Measurements from ENCODE around the gene PRPF6.
A peak's percentile ranks its signal among the peaks of the same experiment; 100 is the strongest.
"Not testable (repeated sequence)": the region's sequence is repeated elsewhere in the genome, so short reads cannot be mapped to it uniquely, and the experiment has no call there.

Gene PRPF6

DNA sequence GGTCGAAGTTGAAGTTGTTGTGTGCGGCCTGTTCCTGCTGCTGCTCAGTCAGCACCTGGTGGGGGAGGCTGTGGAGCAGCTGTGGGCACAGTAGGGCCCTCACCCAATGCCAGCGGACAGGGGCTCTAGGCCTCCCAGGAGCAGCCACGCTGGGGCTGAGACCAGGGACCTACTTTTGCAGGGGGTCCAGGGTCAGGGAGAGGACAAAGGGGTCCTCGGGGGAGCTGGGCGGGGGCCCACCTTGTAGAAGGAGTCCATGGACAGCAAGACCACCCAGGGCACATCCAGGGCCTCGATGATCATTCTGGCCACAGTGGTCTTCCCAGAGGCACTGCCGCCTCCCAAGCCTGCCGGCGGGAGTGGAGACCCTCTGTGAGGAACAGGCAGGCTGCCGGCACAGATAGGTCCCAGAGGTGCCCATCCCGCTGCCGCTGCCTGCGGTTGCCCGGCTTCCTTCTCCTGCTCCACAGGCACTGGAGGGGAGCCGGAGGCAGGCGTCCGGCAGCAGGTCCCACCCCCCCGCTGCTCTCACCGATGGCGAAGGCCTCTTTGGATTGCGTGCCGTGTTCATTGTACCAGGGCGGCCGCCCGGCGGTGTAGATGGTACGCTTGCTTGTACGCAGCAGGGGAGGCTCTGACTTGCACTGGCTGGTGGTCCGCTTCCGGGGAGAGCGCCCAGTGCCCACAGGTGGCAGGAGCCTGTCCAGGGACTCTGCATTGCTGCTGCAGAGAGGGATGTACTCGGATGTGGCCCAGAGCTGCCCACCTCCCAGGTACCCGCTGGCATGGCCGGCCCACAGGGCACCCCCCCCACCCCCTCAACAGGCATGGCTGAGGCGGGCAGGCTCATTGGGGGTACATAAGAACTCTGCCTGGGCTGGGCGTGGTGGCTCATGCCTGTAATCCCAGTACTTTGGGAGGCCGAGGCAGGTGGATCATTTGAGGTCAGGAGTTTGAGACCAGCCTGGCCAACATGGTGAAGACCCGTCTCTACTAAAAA is 34.7 kb upstream of the PRPF6 start:
- no peak for DNase-seq

DNA sequence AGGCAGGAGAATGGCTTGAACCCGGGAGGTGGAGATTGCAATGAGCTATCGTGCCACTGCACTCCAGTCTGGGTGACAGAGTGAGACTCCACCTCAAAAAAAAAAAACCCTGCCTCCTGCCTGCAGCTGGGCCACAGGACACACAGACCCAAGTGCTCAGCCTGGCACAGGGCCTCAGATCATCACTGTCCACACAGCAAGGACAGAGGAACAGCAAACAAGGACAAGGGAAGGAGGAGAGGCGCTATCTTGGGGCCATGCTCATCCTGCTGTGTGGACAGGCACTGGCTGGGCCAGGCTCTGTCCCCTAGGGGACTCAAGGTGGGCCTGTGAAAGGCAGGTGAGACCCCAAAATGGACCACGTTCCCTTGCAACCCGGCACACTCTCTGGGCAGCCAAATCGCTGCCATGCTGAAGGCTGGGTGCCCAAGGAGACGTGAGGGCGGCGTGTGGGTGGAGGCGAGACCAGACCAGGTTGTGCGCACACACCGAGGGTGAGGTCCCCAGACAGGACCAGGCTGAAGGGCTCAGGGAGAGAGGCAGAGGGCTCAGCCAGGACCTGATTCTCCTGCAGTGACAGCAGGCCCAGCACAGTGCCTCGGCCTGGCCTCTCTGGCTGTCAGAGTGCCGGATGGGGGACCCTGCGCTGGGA is 33.8 kb upstream of the PRPF6 start:
- DNase-seq = no peak

DNA sequence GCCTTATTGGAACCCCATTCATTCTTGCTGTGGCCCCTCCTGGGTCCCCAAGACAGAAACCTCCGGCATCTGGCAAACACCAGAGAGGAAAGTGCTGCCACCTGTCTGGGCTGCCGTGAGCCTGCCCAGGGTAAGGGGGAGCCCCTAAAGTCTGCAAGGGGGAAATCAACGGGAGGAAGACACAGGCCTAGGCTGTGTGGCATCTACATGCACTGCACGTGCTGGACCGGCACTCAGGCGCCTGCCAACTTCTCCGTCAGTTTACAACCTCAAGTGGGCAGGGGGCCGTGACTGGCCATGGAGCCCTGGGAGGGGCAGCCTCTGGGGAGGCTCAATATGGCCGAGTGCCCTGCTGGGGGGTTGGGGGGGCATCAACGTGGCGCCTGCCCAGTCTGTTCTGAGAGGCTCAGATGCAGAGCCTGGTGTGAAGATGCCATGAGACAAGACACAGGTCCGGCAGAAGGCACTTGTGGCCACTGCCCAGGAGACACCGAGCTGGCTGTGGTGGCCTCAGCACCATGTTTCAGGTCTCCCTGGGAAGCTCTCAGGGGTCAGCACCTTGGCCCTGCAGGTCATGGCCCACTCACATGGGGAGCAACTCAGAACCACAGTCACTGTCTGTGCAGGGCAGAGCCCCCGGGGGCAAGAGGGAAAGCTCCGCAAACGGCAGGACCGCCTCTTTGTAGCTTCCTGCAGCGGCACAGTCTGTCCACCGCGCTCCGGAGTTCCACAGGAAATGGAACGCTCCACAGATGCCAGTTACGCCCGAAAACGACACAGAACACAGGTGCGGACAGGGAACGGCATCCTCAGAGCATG is 33.1 kb upstream of the PRPF6 start:
- DNase-seq = no peak

DNA sequence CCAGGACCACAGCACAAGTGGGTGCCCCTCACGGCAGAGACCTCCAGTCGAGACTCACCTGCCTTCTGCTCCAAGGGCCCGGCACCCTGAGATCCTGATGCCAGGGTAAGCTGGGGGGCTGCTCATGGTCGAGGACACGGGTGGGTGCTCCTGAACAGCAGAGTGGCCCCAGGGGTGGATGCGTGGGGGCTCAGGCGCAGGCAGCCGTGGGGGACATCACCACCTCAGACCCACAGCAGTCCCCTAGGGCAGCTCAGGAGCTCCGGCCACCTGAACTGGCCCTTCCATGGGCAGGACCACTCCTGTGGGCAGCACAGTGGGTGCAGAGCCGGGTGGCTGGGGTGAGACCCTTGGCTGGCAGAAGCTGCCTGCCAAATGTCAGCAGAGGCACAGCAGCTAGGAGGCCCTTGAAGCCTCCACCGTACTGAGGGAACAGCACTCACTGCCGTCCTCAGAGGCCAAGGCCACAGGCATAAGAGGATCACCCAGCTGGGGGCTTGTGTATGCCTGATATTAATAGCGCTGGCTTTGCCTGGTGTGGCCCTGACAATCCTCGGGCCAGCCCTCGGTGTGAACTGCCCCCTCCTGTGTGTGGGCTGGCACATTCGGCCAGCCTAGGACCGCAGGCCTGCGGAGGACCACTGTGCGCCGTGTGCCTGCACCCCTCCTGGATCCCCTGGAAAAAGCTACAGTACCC is 30.1 kb upstream of the PRPF6 start:
- no peak for DNase-seq

DNA sequence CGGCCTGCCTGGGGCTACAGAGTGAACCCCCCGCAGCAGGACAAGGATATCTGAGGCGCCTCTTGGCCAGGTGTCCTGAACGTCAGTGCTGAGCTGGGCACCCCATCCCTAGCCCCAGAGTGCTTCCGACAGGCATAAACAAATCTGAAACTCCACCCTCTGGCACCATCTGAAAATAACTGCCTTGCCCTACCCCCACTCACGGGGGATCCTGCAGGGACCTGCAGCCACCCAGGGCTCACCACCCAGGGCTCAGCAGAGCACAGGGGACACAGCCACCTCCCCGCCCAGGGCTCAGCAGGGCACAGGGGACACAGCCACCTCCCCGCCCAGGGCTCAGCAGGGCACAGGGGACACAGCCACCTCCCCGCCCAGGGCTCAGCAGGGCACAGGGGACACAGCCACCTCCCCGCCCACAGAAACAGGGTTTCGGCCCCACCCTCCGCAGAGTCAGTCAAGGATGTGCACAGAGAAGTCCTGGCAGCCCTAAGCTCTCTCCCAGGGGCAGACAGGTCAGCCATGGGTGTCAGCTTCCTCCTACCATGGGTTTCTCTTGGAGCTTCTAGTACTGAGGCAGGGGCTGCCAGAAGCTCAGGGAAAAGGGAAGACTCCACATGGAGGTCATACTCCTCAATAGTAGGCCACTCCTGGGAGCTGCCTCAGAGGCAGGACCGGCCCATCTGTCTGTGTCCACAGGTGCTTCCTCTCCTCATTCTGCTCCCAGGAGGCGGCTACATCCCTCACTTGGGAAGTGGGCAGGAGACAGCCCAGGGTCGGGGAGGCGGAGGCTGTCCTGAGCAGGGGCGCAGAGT is 29.3 kb upstream of the PRPF6 start:
- DNase-seq = no peak

DNA sequence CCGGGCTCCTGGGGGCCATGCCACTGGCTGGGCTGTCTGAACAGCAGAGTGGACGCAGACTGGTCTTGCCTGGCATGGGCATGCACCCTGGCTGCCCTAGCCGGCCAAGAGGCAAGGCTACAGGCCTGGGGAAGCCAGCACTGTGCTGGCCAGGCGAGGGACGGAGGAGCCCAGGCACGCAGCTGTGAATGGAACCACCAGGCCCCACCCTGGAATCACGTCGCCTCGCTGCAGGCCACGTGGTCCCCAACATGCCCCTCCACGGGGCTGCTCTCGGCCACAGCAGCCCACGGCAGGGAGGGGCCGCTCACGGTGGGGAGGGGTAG is 28.8 kb upstream of the PRPF6 start:
- no peak for DNase-seq

DNA sequence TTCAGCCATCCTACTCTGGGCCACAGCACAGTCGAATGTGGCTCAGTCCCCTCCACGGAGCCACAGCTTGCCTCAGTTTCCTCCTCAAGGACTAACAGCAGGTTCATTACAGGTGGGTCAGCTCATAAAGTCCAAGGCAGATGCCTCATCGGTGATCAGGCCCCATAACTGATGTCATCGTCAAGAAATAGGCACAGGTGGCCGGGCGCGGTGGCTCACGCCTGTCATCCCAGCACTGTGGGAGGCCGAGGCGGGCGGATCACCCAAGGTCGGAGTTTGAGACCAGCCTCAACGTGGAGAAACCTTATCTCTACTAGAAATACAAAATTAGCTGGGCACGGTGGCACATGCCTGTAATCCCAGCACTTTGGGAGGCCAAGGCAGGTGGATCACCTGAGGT is 28.2 kb upstream of the PRPF6 start:
- no peak for DNase-seq

DNA sequence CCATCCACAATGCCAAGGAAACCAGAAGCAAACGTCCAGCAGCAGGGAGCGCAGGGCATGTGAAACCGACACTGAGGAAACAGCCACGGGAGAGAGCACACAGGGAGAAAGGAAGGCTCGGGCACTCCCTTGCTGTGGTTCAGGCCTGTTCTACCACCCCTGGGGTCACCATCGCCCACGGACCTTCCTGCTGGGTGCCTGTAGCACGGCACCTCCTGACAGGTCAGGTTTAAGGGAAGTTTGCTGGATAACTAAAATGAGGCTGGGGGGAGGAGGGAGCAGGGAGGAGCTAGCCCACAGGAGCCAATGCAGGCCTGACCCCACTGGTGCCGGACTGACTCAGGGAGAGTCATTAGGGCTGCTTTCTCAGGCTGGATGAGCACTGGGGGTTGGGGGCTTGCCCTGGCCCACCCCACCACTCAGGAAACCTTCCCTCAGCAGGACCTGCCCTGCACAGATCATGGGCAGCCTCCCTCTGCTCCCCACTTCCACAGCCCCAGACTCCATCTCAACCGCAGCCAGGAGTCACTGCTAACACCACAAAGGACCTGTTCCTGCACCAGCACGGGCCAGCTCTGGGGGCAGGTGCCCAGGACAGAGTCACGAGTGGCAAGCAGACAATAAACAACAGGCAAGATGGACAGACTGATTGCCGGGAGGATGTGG is 27.0 kb upstream of the PRPF6 start:
- no peak for DNase-seq

DNA sequence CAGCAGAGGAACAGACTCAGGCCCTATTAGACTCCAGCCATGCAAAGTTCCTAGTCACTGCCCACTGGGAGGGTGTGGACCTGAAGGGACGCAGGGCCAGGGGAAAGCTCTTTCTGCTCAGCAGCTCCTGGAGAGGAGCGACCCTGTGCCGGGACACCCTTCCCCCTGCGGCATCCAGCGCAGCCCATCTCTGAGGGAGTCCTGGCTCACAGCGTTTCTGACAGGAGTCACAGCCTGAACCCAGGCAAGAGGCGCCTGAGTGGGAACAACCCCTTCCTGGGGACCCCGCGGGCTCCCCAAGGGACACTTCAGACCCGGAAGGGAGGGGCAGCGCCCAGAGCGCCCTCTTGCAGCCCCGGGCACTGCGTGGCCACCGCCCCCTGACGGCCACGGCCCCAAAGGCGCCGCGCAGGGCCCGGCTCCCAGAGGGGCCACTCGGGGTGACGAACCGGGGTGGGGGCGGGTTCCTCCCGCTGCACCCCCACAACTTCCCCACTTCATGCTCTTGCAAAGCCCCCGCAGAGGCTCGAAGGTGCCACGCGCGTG is 25.6 kb upstream of the PRPF6 start:
- peak; percentile 29 for DNase-seq

DNA sequence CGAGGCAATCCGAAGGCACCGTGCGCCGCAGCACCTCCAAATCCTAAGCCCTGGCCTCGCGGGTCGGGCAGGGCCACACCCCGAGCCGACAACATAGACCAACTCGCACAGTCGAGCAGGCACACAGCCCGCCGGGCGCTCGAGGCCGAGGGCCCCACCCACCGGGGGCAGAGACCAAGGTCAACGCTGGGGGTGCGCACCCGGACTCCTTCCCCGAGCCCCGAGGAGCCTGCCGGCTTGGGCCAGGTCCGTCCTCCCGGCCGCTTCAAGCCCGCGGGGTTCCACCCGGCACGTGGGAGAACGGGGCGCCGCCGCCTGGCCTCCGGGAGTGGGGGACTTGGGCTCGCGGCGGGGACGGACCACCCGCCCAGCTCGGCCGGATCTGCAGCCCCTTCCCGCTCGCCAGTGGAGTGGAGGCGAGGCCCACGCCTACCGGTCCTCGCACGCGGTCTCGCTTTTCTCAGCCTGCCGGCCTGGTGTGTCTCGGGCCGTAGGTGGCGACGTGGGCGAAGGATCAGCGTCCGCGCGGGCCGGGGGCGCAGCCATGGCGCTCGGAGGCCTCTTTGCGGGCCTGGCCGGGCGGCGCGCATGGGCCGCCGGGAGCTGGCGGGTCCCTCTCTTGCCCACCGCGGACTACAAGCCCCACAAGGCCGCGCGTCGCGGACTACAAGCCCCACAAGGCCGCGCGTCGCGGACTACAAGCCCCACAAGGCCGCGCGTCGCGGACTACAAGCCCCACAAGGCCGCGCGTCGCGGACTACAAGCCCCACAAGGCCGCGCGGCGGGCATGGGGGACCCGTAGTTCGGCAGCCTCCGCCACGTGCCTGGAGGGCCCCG is 24.9 kb upstream of the PRPF6 start, which contains the start of gene UCKL1:
Gene UCKL1 (minus strand): TSS at position 590 of the 837 bp plus-strand sequence. CDS start 44 bp downstream, at position 546.
- peak; percentile 90 for DNase-seq

DNA sequence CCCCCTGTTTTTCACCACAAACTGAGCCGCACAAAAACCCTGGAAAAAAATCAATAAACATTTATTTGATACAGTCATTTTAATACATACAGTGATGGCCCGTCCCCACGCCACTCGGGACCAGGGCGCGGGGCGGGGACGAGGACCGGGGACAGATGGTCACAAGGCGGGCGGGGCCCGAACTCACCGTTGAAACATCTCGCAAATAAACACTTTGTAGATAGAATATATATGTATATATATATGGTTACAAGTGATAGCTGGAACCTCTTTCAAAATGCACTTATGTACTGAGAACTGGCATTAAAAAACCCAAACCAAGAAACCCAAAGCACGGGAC is 24.3 kb upstream of the PRPF6 start:
- no peak for DNase-seq

DNA sequence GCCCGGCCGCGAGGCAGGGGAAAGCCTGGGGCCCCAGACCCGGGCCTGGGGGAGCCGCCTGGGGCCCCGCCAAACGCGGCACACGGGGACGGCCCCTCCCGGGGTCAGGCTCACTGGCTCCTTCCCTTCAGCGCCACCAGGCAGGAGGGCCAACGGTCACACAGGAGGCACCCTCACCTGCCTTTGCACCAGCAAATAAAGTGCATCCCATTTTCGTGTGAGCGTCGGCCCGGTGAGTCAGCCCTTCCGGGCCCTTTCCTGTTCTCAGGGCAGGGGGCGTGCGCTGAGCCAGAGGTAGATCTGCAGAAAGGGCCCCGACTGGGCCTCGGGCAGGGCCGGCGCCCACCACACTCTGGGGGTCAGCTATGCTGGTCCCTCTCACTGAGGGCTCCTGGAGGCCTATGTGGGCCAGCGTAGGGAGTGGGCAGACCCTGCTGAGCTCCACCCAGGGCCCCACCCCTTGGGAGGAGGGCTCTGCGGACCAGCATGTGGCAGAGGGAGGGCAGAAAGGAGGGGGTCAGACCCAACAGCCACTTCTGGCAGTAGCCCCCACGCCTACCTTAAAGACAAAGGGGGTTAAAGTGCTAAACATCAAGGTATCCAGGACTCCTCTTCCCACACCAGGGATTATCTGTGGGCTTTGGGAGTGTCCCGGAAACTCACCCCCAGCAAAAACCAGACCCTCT is 23.8 kb upstream of the PRPF6 start:
- DNase-seq = peak; percentile 65

DNA sequence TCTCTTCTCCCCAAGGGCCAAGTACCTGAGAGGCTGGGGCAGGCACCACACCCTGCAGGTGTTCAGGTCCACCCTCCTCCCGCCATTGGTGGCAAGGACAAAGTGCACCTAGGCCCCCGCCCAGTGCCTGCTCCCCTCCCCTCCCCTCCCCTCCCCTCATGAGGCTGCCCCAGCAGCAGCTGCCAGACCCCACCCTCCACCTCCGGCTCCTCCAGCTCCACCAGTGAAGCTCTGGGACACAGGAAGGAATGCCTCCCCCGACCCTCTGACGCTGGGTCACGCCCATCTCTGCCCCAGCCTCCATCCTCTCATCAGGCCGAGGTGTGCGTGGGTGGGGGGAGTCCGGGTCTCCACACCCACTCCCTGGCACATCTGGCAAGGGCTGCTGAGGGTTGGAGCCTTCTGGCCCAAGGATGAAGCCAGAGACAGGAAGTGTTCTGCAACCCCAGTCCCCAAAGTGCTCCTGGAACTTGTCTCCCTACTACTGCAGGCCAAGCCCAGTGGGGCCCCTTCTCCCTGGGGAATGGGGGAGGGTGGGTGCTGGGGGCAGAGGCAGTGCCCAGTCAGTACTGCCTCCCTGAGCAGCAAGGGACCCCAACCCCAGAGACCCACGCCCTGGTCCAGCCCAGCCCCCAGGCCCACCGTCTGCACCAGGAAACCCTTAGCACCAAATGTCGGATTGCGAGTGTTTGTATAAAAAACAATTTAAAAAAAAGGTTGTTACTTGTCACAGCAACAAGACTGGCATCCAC is 23.1 kb upstream of the PRPF6 start:
- DNase-seq = no peak

DNA sequence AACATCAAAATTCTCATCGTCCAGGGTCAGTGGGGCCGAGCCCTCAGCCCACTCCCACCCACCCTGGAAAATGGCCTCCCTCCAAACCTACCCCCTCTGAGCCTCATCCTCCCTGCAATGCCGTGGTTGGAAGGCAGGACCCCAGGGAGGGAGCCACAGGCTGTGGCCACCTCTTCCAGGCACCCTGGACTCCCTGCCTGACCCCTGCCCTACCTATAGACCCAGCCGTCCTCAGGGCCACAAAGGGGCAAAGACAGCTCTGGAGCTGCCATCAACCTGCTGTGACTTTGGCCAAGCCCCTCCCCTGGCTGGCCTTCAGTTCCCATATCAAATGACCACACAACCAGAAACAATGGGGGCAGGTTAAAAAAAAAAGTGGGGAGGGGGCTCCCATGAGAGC is 22.5 kb upstream of the PRPF6 start:
- no peak for DNase-seq

DNA sequence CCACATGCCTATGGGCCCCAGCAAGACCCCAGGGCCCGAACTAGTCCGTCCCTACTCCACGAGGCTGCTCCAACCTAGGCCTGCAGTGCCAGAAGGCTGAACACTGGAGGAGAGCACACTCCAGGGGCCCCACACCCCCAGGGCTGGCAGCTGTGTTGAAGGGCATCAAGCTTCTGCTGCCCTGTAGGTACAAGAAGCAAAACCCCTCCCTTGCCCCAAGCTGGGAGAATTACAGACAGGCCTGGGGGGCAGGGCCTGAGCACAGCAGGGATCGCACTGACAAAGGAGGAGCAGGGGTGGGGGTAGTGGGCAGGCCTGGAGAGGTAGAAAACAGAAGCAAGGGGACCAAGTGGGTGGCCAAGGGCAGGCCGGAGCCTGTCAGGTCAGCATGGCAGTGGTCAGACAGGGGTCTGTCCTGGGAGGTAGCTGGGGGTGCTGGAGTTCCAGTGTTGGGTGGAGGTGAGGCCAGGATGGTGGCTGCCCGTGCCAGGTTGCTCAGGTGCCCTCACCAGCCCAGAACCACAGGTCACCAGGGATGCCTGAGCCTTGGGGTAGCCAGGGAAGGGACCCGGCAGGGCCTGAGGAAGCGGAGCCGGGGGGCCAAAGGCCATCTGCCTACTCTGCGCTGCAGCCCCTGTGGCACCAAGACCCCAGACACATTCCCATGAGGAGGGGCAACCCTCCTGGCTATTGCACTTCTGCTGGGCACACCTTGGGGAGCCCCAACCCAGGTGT is 21.8 kb upstream of the PRPF6 start:
- no peak for DNase-seq

DNA sequence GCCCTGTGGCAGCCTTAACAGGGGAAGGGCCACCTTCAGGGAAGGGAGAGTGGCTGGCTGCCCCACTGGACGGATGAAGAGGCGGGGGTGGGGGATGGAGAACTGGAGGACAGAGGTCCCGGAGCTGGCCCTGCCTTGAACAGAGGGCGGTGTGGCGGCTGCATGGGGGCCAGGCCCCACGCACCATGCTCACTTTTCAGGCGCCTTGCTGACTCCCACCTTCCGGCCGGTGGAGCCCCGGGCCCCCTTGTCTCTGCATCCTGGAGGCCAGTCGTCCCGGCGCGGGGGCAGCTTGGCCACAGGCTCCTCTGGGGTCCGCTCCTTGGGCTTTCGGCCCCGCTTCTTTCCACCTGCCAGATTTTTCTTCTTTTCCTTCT is 21.2 kb upstream of the PRPF6 start:
- no peak for DNase-seq

DNA sequence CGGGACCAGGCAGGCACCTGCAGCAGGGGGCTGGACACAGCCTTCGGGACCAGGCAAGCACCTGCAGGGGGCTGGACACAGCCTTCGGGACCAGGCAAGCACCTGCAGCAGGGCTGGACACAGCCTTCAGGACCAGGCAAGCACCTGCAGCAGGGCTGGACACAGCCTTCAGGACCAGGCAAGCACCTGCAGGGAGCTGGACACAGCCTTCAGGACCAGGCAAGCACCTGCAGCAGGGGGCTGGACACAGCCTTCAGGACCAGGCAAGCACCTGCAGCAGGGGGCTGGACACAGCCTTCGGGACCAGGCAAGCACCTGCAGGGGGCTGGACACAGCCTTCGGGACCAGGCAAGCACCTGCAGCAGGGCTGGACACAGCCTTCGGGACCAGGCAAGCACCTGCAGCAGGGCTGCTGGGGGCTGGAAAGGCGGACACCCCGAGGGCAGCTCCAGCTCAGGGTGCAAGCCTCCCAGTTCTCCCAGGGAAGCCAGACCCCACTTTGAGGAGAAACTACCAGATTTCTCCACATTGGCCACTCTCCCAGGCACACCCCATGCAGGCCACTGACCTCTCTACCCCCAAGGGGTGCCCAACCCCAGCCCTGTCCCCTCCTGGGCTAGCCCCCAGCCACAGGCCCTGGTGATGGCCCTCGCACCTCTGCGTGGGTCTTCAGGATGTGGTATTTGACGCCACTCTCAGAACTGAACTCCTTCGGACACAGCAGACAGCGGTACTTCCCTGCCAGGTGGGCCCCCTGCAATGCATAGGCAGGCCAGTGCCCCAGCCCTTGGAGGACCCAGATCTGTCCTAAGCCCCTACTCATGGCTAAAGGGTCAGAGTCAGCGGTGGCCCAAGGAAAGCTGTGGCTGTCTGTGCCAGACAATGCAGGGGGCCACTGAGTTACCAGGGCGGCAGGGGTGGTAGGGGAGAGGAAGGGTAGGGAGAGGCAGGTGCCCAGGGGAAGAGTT is 20.0 kb upstream of the PRPF6 start:
- not testable (repeated sequence) for DNase-seq
